GM19239 (cell line): ENCODE data around the gene QTRT2.

ENCODE experiments used
- DNase-seq: peaks from one replicate; pipeline ENCODE4 v3.0.0; 2011; ENCODE audit warnings: low spot score; ENCODE audit not compliant: insufficient read length
- FAIRE-seq: peaks from 2 replicates; lab custom pipeline; 2011; peaks lifted over from hg19 to GRCh38; lab: Jason Lieb, UNC

Gene QTRT2

DNA sequence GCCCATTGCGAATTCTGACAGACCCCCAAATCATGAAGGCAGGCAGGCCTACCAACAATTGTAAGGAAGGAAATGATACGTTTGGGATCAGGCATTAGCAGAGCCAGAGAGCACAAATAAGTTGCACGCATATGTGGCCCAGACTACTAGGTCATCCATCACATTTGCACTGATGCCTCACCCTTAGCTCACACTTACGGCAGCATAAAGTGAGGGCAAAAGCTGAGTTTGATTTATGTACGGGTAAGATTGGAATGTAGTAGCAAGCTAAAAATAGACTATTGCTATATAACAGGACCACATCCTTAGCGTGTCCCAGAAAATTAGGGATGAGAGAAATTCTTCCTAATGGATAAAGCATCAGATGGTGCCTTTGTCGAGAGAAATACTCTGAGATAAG is 58.6 kb downstream of the QTRT2 start:
- FAIRE-seq (no peak), DNase-seq (no peak)

DNA sequence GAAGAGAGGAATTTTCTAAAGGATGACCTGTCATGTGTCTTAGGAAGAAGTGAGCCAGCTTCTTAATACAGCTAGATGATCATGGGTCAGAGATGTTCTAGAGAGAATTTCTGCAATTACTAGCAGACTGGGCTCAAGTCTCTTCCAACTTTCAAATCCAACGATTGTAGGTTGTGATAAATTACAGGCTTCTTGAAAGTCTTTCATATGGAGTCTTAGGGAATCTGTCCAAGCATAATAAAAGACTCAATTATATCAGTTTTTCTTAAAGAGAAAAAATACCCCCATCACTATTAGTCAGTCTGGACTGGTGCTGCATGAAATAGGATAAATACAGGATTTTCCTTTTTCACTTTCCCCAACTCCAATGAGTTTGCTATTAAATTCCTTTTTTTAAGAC is 63.2 kb downstream of the QTRT2 start:
- DNase-seq (no peak), FAIRE-seq (no peak)

DNA sequence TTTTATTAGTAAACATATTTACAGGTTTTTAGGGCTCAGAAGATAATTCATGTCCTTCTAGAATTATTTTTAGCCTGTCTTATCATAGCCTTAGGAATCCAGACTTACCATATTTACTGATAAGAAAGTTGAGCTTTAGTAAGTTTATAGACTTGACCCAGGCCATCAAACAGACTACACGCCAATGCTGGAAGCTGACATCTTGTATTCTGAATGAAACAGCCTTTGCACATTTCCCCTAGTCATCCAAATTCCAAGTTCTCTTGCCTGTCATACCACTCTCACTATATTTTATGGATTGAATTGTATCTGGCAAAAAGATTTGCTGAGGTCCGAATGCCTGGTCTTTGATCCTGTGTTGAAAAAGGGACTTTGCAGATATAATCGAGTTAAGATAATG is 63.7 kb downstream of the QTRT2 start:
- FAIRE-seq (no peak), DNase-seq (no peak)

DNA sequence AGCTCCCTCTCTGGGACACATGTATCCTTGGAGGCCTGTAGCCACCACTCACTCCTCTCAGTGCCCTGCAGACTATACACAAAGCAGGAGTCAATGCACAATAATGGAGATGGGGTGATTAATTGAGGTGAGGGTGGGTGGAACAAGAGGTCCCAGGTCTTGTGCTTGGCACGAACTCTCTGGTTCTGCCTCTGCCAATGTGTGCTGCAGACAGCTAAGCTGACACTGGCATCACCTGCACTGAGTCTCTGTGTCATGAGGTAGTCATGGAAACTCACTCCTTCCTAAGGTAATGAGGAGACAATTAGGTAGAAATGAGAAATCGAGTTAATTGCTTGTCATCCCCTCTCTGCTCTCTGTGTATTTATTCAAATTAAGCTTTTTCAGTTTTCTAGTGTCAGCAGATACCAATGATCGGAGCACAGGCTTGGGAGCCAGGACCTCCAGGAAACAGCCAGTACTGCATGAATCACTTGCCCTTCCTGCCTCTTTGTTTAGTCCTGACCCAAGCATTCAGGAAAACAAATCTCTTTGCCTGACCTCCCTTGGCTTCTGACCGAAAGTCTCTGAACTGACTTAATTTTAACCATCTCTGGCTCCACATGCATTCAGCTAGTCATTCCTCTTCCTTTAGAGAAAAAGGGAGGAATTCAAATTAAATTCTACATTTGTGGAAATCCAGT is 65.6 kb downstream of the QTRT2 start:
- no peak for DNase-seq
- FAIRE-seq, result no peak

DNA sequence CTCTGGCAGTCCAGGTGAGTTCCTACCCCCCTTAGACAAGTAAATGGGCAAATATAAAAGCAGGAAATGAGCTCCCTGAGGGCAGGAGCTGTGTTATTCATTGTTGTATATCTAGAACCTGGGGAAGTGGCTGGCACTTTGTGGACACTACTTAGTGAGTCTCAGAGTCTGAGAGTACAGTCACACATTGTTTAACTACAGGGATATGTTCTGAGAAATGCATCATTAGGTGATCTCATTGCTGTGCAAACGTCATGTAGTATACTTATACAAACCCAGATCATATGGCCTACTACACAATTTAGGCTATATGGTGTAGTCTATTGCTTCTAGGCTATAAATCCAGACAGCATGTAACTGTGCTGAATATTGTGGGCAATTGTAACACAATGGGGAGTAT is 69.9 kb downstream of the QTRT2 start:
- FAIRE-seq (no peak), DNase-seq (no peak)

DNA sequence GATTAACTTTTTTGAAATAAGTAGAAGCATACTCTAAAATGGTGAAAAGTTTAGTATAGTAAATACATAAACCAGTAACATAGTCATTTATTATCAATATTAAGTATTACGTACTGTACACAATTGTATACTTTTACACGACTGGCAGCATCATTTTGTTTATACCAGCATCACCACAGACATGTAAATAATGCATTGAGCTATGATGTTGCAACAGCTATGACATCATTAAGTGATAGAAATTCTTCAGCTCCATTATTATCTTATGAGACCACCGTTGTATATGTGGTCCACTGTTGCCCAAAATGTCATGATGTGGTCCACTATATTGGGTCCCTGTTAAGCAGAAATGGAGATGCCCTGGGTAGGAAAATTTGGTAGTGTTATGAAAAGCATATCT is 71.0 kb downstream of the QTRT2 start:
- FAIRE-seq, result no peak
- no peak for DNase-seq

DNA sequence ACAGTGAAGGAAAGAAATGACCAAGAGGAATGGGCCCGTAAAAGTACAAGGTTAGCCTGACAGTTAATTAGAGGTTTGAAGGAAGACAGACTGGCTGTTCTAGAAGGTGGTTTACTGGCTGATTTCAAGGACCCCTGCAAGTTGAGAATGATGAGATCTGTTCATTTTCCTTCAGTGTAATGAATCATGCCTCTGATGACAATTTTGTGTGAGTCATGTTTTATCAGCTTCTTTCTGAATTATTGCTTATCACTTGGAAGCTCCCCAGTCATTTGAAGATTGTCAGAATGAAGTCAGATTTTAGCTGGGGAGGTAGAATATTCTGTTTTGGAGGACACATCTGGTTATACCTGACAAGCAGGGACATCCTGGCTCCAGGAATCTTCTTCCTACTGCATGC is 71.7 kb downstream of the QTRT2 start:
- FAIRE-seq (no peak), DNase-seq (no peak)

DNA sequence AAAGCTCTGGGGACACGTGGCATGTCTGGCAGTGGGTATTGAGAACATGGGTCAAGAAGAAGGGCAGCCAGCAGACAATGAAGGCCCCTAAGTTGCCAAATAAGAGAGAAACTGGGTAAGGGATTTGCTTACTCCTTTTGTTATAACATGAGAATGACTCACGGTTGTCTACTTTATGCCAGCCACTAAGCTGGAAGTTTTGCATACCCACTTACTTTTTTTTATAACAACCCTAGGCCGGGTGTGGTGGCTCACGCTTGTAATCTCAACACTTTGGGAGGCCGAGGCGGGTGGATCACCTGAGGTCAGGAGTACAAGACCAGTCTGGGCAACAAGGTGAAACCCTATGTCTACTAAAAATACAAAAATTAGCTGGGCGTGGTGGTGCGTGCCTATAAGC is 72.3 kb downstream of the QTRT2 start:
- DNase-seq (no peak), FAIRE-seq (no peak)

DNA sequence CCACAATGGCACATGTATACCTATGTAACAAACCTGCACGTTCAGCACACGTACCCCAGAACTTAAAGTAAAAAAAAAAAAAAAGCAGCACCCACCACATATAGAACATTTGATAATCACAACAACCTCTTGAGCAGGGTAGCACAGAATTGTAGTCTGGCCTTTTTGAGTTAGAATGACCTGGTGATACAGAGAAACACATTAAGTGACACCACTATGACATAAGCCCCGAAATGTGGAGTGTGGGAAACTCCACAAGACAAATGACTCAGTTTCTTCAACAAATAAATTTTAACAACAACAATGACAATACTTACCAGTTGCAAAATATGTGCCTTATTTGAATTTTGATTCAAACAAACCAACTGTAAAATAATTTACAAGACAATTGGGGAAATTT is 76.0 kb downstream of the QTRT2 start:
- FAIRE-seq (no peak), DNase-seq (no peak)

DNA sequence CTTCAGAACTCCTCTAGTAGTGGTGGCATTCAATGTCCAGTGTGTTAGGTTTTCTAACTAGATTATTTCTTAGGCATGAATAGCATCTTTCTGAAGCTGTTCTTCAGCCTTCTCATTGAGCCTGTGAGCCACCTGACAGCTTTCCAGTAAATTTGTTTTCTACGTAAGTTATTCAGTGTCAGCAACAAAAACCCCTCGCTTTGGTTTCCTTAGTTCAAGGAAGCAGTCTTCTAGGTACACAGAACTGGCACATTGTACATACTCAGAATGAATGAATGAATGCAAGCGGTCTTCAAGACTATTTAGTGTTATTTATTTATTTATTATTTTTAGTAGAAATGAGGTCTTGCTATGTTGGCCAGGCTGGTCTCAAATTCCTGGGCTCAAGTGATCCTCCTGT is 77.4 kb downstream of the QTRT2 start:
- FAIRE-seq, result no peak
- no peak for DNase-seq
